Endodermal cell (in vitro differentiated cells): ENCODE results near the gene EPHA4. TPM values are rescaled to one million over a fixed set of nuclear protein-coding genes. Genes with fewer than 3 reads are reported as not detected.

Experiments used
- DNase-seq: peaks from one replicate; pipeline ENCODE4 v3.0.0-alpha.2; 2017
- H3K27ac ChIP-seq: 2 replicates; pipeline ENCODE4 v1.5.1; 2013; ENCODE audit warnings: mild to moderate bottlenecking, low read depth, low read length, moderate library complexity
- H3K27me3 ChIP-seq: 2 replicates; pipeline ENCODE4 v1.6.1; 2013; ENCODE audit warnings: mild to moderate bottlenecking, low read length, moderate library complexity; ENCODE audit not compliant: insufficient read depth, control insufficient read depth, poor library complexity, severe bottlenecking
- H3K36me3 ChIP-seq: 2 replicates; pipeline ENCODE4 v1.7.0; 2013; ENCODE audit warnings: mild to moderate bottlenecking, low read length, moderate library complexity; ENCODE audit not compliant: control insufficient read depth, insufficient read depth
- H3K4me1 ChIP-seq: one replicate; pipeline ENCODE4 v1.7.0; 2013; ENCODE audit warnings: low read length; ENCODE audit not compliant: control insufficient read depth, insufficient read depth
- H3K4me3 ChIP-seq: 2 replicates; pipeline ENCODE4 v1.5.1; 2013; ENCODE audit warnings: mild to moderate bottlenecking, low read length, moderate library complexity
- H3K9ac ChIP-seq: 2 replicates; pipeline ENCODE4 v1.6.1; 2013; ENCODE audit warnings: mild to moderate bottlenecking, low read length, moderate library complexity; ENCODE audit not compliant: poor library complexity, severe bottlenecking; ENCODE audit errors: extremely low read depth
- H3K9me3 ChIP-seq: 2 replicates; pipeline ENCODE4 v1.6.1; 2013; ENCODE audit warnings: mild to moderate bottlenecking, low read length, moderate library complexity; ENCODE audit not compliant: control insufficient read depth
- H3K27ac Mint-ChIP-seq: 2 replicates; pipeline ENCODE4 v1.8.0; 2020; ENCODE audit warnings: mixed read lengths
- H3K27me3 Mint-ChIP-seq: 2 replicates; pipeline ENCODE4 v1.8.0; 2021; ENCODE audit warnings: mild to moderate bottlenecking, mixed read lengths; ENCODE audit not compliant: insufficient read depth
- H3K36me3 Mint-ChIP-seq: 2 replicates; pipeline ENCODE4 v1.8.0; 2020; ENCODE audit warnings: low read depth, mixed read lengths
- H3K4me1 Mint-ChIP-seq: 2 replicates; pipeline ENCODE4 v1.8.0; 2020; ENCODE audit warnings: mixed read lengths
- H3K4me3 Mint-ChIP-seq: 2 replicates; pipeline ENCODE4 v1.8.0; 2020; ENCODE audit warnings: mild to moderate bottlenecking, moderate library complexity, mixed read lengths
- H3K9me3 Mint-ChIP-seq: 2 replicates; pipeline ENCODE4 v1.8.0; 2020; ENCODE audit warnings: mild to moderate bottlenecking, mixed read lengths
- WGBS, 2 experiments: methylation state at CpG; one replicate each; pipeline versions ENCODE4 v1.1.5 to v1.1.7; 2013; ENCODE audit warnings: missing lambda C conversion rate in 2 of 2, mixed read lengths in 1 of 2; ENCODE audit not compliant: insufficient coverage in 1 of 2, insufficient read length in 1 of 2; 5-methylcytosine and 5-hydroxymethylcytosine counted together
- total RNA-seq, 2 donors: library from RNA; stranded (reverse); fragmentation: NEBNext Ultra II Directional in 1 of 2; extraction: Animal tissue kit (Norgen Biotek cat#: 25700) in 1 of 2; gene quantifications; 2 replicates in 1 of 2; 3 replicates in 1 of 2; pipeline ENCODE4 v1.2.1, GENCODE V29; 2021
- TF ChIP-seq, protein P1 (sequence below): fragments of 200-600 bp; sonication (generic); conservative IDR thresholded peaks from 2 replicates; pipeline ENCODE4 v1.5.0; 2021; ENCODE audit warnings: antibody characterized with exemption, mild to moderate bottlenecking

The EPHA4 gene
- total RNA-seq, 2 donors from 2014 or later = 74.1 to 87.3 TPM

DNA sequence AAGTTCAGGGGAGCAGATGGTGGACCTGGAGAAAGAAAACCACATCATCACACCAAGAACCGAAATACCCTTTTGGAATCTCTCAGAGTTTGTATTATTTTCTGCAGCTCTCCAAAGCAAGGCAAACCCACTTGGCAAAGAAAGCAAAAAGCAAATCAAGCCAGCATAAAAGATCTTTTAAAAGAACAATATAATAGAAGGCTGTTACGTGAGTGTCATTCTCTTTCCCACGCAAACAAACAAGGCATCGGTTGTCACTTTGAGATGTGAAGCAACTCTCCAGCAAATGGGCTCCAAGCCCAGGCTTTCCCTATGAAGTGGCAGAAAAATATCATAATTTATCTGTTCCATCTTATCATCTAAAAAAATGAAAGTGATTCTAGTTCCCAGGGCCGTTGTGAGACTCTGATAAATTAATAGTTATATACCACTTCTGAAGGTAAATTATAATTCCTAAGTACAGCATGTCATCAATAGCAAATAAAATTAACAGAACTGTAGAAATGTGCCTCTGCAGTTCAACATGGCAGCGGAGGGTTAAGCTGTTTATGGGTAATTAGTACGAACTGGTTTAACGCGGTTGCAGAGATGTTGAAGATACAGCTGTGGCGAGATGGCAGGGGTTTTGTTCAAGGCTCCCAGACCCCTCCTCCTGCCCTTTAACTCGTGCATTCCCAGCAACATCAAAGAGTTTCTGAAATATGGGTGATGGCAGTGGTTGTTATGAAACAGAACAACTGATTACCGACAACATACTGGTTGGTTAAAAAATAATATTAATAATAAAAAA, 89.2 kb downstream of the EPHA4 start:
- Mint-ChIP-seq H3K36me3 (peaks cover 22% of the 10 kb centered on the region), H3K4me1 (peaks cover 23% of the 10 kb centered on the region), H3K27ac (no peak overlapping the region), H3K4me3 (no peak overlapping the region), H3K9me3 (no peaks in the 10 kb centered on the region), H3K27me3 (no peaks in the 10 kb centered on the region)
- TF ChIP-seq, protein P1, sequence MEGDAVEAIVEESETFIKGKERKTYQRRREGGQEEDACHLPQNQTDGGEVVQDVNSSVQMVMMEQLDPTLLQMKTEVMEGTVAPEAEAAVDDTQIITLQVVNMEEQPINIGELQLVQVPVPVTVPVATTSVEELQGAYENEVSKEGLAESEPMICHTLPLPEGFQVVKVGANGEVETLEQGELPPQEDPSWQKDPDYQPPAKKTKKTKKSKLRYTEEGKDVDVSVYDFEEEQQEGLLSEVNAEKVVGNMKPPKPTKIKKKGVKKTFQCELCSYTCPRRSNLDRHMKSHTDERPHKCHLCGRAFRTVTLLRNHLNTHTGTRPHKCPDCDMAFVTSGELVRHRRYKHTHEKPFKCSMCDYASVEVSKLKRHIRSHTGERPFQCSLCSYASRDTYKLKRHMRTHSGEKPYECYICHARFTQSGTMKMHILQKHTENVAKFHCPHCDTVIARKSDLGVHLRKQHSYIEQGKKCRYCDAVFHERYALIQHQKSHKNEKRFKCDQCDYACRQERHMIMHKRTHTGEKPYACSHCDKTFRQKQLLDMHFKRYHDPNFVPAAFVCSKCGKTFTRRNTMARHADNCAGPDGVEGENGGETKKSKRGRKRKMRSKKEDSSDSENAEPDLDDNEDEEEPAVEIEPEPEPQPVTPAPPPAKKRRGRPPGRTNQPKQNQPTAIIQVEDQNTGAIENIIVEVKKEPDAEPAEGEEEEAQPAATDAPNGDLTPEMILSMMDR = no peak
- H3K4me1 ChIP-seq = peaks cover 14% of the 10 kb centered on the region
- WGBS, 2 experiments = 96% methylated on average over 7 to 10 of the region's 12 CpGs
- H3K4me3 ChIP-seq = no peak overlapping the region
- DNase-seq = no peak
- no peaks in the 10 kb centered on the region for H3K27me3 ChIP-seq
- no peak overlapping the region for H3K9ac ChIP-seq
- peaks cover 32% of the 10 kb centered on the region for H3K36me3 ChIP-seq
- H3K27ac ChIP-seq = no peak overlapping the region
- H3K9me3 ChIP-seq = peaks cover 6% of the 10 kb centered on the region

DNA sequence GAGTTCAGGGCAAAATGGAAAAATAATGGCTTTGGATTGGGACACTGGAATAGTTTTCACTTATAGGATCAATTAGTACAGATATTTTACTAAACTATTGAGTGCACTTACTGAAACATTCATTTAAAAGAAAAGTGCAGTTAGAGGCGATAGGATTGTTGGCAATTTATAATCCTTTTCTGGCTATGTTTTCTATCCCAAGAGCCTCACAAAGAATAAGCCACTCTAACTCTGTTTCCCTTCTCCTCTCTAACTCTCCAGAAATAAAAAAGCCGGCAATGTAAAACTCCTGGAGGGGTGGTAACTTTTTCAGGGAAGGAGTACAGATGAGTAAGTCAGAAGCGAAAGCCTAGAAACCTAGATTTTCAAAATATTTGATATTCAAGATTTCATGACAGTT, 91.3 kb downstream of the EPHA4 start:
- no peak overlapping the region for H3K4me3 ChIP-seq
- no peak overlapping the region for H3K4me3 Mint-ChIP-seq
- no peaks in the 10 kb centered on the region for H3K27me3 ChIP-seq

DNA sequence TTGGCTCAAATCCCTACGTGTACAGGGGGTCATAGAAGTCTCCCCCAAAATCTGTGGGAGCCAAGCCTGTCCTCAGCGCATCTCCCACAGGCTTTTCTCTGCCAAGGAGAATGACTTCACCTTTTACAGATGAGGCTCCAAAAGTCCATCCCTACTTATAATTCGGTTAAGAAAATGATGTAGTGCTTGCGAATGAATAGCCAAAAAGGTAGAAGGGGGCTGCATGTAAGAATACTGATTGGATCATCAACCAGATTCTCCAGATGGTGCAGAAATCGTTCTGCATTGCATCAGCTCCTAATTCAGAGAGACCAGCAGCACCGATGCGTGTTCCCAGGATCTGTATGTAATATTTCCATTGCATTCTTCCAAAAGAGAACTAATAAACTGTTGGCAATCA, 91.9 kb downstream of the EPHA4 start:
- H3K9ac ChIP-seq = no peak overlapping the region
- peaks cover 6% of the 10 kb centered on the region for H3K9me3 ChIP-seq
- TF ChIP-seq, protein P1 = no peak
- H3K27ac ChIP-seq = no peak overlapping the region
- Mint-ChIP-seq H3K36me3 (peaks cover 26% of the 10 kb centered on the region), H3K27me3 (no peaks in the 10 kb centered on the region), H3K9me3 (no peaks in the 10 kb centered on the region), H3K27ac (no peak overlapping the region), H3K4me1 (peaks cover 33% of the 10 kb centered on the region), H3K4me3 (no peak overlapping the region)
- WGBS, 2 experiments = 97 to 98% methylated on average over 4 to 7 of the region's 7 CpGs
- no peak for DNase-seq
- no peaks in the 10 kb centered on the region for H3K27me3 ChIP-seq
- no peak overlapping the region for H3K4me3 ChIP-seq
- peaks cover 20% of the 10 kb centered on the region for H3K4me1 ChIP-seq
- H3K36me3 ChIP-seq = peaks cover 49% of the 10 kb centered on the region

More for the DNA sequence above, 91.3 kb downstream of the EPHA4 start:
- peaks cover 30% of the 10 kb centered on the region for H3K4me1 Mint-ChIP-seq
- WGBS, 2 experiments = 83 to 95% methylated on average over 2 to 3 of the region's 3 CpGs
- TF ChIP-seq, protein P1 = no peak
- DNase-seq = no peak
- peaks cover 20% of the 10 kb centered on the region for H3K4me1 ChIP-seq
- peaks cover 43% of the 10 kb centered on the region for H3K36me3 ChIP-seq
- no peaks in the 10 kb centered on the region for H3K27me3 Mint-ChIP-seq
- H3K27ac ChIP-seq = no peak overlapping the region
- no peak overlapping the region for H3K27ac Mint-ChIP-seq
- no peaks in the 10 kb centered on the region for H3K9me3 Mint-ChIP-seq
- H3K9me3 ChIP-seq = peaks cover 6% of the 10 kb centered on the region
- no peak overlapping the region for H3K9ac ChIP-seq
- peaks cover 23% of the 10 kb centered on the region for H3K36me3 Mint-ChIP-seq
